NCI-H510A treated with DMSO at 0.1 percent for 48 hours (cell line): ENCODE results near the gene HOXB2.
A peak's percentile ranks its signal among the peaks of the same experiment; 100 is the strongest.
"Not testable (repeated sequence)": the region's sequence is repeated elsewhere in the genome, so short reads cannot be mapped to it uniquely, and the experiment has no call there.

Experiments used
- DNase-seq: peaks from one replicate; lab custom pipeline; 2025; lab: John Stamatoyannopoulos, UW

The HOXB2 gene

GRCh38 chr17:48514477-48514876 lies 30.4 kb downstream of the HOXB2 start:
- DNase-seq = no peak

- DNase-seq = no peak
Observed at GRCh38 chr17:48513666-48514455, 31.0 kb downstream of the HOXB2 start.

GRCh38 chr17:48513097-48513496 lies 31.8 kb downstream of the HOXB2 start:
- DNase-seq = no peak

- DNase-seq = no peak
Observed at GRCh38 chr17:48510761-48511604, 33.9 kb downstream of the HOXB2 start.

GRCh38 chr17:48510381-48510760 lies 34.5 kb downstream of the HOXB2 start:
- DNase-seq = no peak

GRCh38 chr17:48509708-48510107 lies 35.2 kb downstream of the HOXB2 start:
- DNase-seq = not testable (repeated sequence)

GRCh38 chr17:48506246-48506645 lies 38.7 kb downstream of the HOXB2 start:
- no peak for DNase-seq

- peak; percentile 87 for DNase-seq
Observed at GRCh38 chr17:48505788-48506187, 39.1 kb downstream of the HOXB2 start.

- no peak for DNase-seq
Observed at GRCh38 chr17:48504953-48505352, 40.0 kb downstream of the HOXB2 start.

- DNase-seq = no peak
Observed at GRCh38 chr17:48503747-48504146, 41.2 kb downstream of the HOXB2 start.

GRCh38 chr17:48502901-48503300 lies 42.0 kb downstream of the HOXB2 start:
- no peak for DNase-seq

- DNase-seq = no peak
Observed at GRCh38 chr17:48502312-48502711, 42.6 kb downstream of the HOXB2 start.

GRCh38 chr17:48500435-48501426 lies 44.2 kb downstream of the HOXB2 start:
- DNase-seq = no peak

- DNase-seq = no peak
Observed at GRCh38 chr17:48499735-48500434, 45.0 kb downstream of the HOXB2 start.

GRCh38 chr17:48499248-48499647 lies 45.7 kb downstream of the HOXB2 start:
- DNase-seq = no peak

- no peak for DNase-seq
Observed at GRCh38 chr17:48498164-48498850, 46.6 kb downstream of the HOXB2 start.

GRCh38 chr17:48497103-48497502 lies 47.8 kb downstream of the HOXB2 start:
- DNase-seq = no peak

GRCh38 chr17:48494335-48494734 lies 50.6 kb downstream of the HOXB2 start:
- DNase-seq = no peak
